ENCODE measurements around the gene SYNDIG1. TPM values are rescaled to one million over a fixed set of nuclear protein-coding genes. Genes with fewer than 3 reads are reported as not detected.

Gene SYNDIG1
- total and polyA plus RNA-seq, 2 donors (not counting 1 experiment from before 2014, with no cell fraction given): not detected

DNA sequence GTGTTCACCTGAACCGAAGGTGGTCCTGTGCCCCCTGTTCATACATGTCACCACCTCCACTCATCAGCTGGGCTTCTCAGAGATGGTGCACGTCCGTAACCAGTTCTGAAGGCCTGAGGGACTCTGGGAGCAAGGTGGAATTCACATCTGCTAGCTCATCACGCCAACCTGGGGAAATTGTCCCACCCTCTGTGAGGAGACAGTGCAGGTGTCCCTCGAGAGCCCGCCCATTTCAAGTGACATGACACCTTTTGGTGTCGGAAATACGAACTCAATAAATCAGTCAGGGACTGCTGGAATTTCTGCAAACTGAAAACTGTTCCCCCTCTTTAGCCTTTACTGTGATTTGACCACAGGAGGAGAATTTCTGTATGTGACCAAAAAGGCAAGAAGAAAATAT is 99.4 kb downstream of the SYNDIG1 start:
- Histone ChIP-seq H3K4me3 (ENCODE audit: control extremely low read depth in 1 of 5, extremely low read depth in 1 of 5, insufficient read depth in 1 of 5, low read depth in 2 of 5, low read length in 4 of 5) (no peak overlapping the region), H3K79me2 (ENCODE audit: control insufficient read depth, insufficient read depth, low read length) (no peaks in the 10 kb centered on the region), H3K9me3 (ENCODE audit: control extremely low read depth in 1 of 3, control insufficient read depth in 2 of 3, insufficient read depth in 1 of 3, low read length in 2 of 3) (peaks cover 0 to 8% (median 1%) of the 10 kb centered on the region in 3 donors), H3K4me1 (ENCODE audit: control insufficient read depth in 2 of 2, insufficient read depth in 2 of 2, low read length in 2 of 2) (peaks cover 3 to 8% of the 10 kb centered on the region in 2 donors), H3K9ac (ENCODE audit: low read length) (no peak overlapping the region), H3K4me2 (replicated peaks; ENCODE audit: low read depth, low read length, poor library complexity, severe bottlenecking) (no peak overlapping the region), H3K27ac (ENCODE audit: low read length in 2 of 2) (no peak overlapping the region), H3K36me3 (replicated peaks in 1 of 2; ENCODE audit: control extremely low read depth in 1 of 2, control insufficient read depth in 1 of 2, extremely low read depth in 1 of 2, insufficient read depth in 2 of 2, low read length in 1 of 2) (no peaks in the 10 kb centered on the region), H2AFZ (ENCODE audit: insufficient read depth, low read depth, low read length, poor library complexity, severe bottlenecking) (no peak overlapping the region), H3K27me3 (replicated peaks in 1 of 4; ENCODE audit: control extremely low read depth in 1 of 4, control insufficient read depth in 3 of 4, insufficient read depth in 4 of 4, low read length in 3 of 4) (no peaks in the 10 kb centered on the region), H4K20me1 (ENCODE audit: control insufficient read depth, insufficient read depth, low read length, poor library complexity, severe bottlenecking) (no peaks in the 10 kb centered on the region)
- ChIA-PET CTCF (no interaction called here), POLR2A (no interaction called here)
- intact Hi-C loops (cut with micrococcal nuclease): no loop called here
- no peaks in the 10 kb centered on the region for H3K9me3 Mint-ChIP-seq (ENCODE audit: insufficient read depth)
- no peak overlapping the region for H3K4me3 Mint-ChIP-seq
- ATAC-seq (ENCODE audit: low read depth): no peak
- H3K27me3 Mint-ChIP-seq: peaks cover 7% of the 10 kb centered on the region
- H3K4me1 Mint-ChIP-seq: peaks cover 18% of the 10 kb centered on the region
- no peak for DNase-seq
- no peak overlapping the region for H3K27ac Mint-ChIP-seq
- 90% methylated on average over 8 of the region's 8 CpGs for WGBS (ENCODE audit: insufficient coverage)
- no peak for TF ChIP-seq EZH2 (IDR thresholded peaks at IDR 0.05; ENCODE audit: borderline replicate concordance, insufficient read depth, low read depth, low read length, poor library complexity, severe bottlenecking)
- TF ChIP-seq, protein P1, sequence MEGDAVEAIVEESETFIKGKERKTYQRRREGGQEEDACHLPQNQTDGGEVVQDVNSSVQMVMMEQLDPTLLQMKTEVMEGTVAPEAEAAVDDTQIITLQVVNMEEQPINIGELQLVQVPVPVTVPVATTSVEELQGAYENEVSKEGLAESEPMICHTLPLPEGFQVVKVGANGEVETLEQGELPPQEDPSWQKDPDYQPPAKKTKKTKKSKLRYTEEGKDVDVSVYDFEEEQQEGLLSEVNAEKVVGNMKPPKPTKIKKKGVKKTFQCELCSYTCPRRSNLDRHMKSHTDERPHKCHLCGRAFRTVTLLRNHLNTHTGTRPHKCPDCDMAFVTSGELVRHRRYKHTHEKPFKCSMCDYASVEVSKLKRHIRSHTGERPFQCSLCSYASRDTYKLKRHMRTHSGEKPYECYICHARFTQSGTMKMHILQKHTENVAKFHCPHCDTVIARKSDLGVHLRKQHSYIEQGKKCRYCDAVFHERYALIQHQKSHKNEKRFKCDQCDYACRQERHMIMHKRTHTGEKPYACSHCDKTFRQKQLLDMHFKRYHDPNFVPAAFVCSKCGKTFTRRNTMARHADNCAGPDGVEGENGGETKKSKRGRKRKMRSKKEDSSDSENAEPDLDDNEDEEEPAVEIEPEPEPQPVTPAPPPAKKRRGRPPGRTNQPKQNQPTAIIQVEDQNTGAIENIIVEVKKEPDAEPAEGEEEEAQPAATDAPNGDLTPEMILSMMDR (IDR thresholded peaks at IDR 0.05): no peak

DNA sequence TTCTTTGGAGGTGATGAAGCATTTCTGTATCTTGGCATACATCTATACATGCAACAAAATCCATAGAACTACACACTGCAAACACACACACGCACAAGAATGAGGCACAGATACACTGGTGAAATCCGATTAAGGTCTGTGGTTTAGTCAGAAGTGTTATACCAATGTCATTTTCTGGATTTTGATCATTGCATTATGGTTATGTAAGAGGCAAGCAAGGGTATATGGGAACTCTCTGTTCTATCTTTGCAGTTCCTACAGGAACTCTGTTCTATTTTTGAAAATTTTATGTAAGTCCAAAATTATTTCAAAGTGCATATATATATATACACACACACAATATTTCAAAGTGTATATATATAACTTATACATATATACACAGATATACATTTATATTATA is 101.7 kb downstream of the SYNDIG1 start:
- Mint-ChIP-seq H3K27me3 (no peaks in the 10 kb centered on the region), H3K4me3 (no peak overlapping the region), H3K4me1 (peaks cover 18% of the 10 kb centered on the region), H3K9me3 (ENCODE audit: insufficient read depth) (no peaks in the 10 kb centered on the region), H3K27ac (no peak overlapping the region)
- Histone ChIP-seq H3K27ac (ENCODE audit: low read length in 2 of 2) (no peak overlapping the region), H3K4me1 (ENCODE audit: control insufficient read depth in 2 of 2, insufficient read depth in 2 of 2, low read length in 2 of 2) (peaks cover 3 to 8% of the 10 kb centered on the region in 2 donors), H3K4me2 (replicated peaks; ENCODE audit: low read depth, low read length, poor library complexity, severe bottlenecking) (no peak overlapping the region), H4K20me1 (ENCODE audit: control insufficient read depth, insufficient read depth, low read length, poor library complexity, severe bottlenecking) (no peaks in the 10 kb centered on the region), H3K9me3 (ENCODE audit: control extremely low read depth in 1 of 3, control insufficient read depth in 2 of 3, insufficient read depth in 1 of 3, low read length in 2 of 3) (peaks cover 0 to 4% (median 0%) of the 10 kb centered on the region in 3 donors), H3K4me3 (ENCODE audit: control extremely low read depth in 1 of 5, extremely low read depth in 1 of 5, insufficient read depth in 1 of 5, low read depth in 2 of 5, low read length in 4 of 5) (no peak overlapping the region), H2AFZ (ENCODE audit: insufficient read depth, low read depth, low read length, poor library complexity, severe bottlenecking) (no peak overlapping the region), H3K79me2 (ENCODE audit: control insufficient read depth, insufficient read depth, low read length) (no peaks in the 10 kb centered on the region), H3K9ac (ENCODE audit: low read length) (no peak overlapping the region), H3K36me3 (replicated peaks in 1 of 2; ENCODE audit: control extremely low read depth in 1 of 2, control insufficient read depth in 1 of 2, extremely low read depth in 1 of 2, insufficient read depth in 2 of 2, low read length in 1 of 2) (no peaks in the 10 kb centered on the region), H3K27me3 (replicated peaks in 1 of 4; ENCODE audit: control extremely low read depth in 1 of 4, control insufficient read depth in 3 of 4, insufficient read depth in 4 of 4, low read length in 3 of 4) (no peaks in the 10 kb centered on the region)
- ATAC-seq (ENCODE audit: low read depth): no peak
- TF ChIP-seq EZH2 (IDR thresholded peaks at IDR 0.05; ENCODE audit: borderline replicate concordance, insufficient read depth, low read depth, low read length, poor library complexity, severe bottlenecking): no peak
- TF ChIP-seq, protein P1 (IDR thresholded peaks at IDR 0.05): no peak
- no CpG with 5 or more reads among the region's 2 CpGs for WGBS (ENCODE audit: insufficient coverage)
- DNase-seq: no peak
- CTCF ChIA-PET: no interaction called here
- POLR2A ChIA-PET: no interaction called here
- intact Hi-C loops (cut with micrococcal nuclease): no loop called here
